Panc1 (cell line): Measurements from ENCODE around the gene PDE1C. TPM values are rescaled to one million over a fixed set of nuclear protein-coding genes. Genes with fewer than 3 reads are reported as not detected.

Source experiments
- ATAC-seq: fragments of 200-7000 bp; cut with Tn5 transposase; 2 replicates; pipeline ENCODE4 v1.9.1; 2020; ENCODE audit warnings: mild to moderate bottlenecking, moderate library complexity
- BruUV-seq: library from RNA; stranded (reverse); fragments of 400-500 nt; replicated peaks from 2 replicates; lab custom pipeline; 2021; lab: Mats Ljungman, UMichigan
- CTCF ChIA-PET: fragments of 300-600 bp; sonication (Branson Sonifier 250); formaldehyde crosslinking; loops from one replicate; lab custom pipeline; 2022; ENCODE audit warnings: antibody characterized with exemption; lab: Charles Lee
- POLR2A ChIA-PET: fragments of 300-600 bp; sonication (Branson Sonifier 250); formaldehyde crosslinking; loops from one replicate; lab custom pipeline; 2022; ENCODE audit warnings: antibody characterized with exemption; lab: Charles Lee
- DNase-seq: peaks from one replicate; pipeline ENCODE4 v3.0.0-alpha.2; 2010; ENCODE audit warnings: low read depth, low spot score
- H3K27ac ChIP-seq: 2 replicates; pipeline ENCODE4 v1.5.1; 2011; ENCODE audit warnings: mild to moderate bottlenecking, low read length, inconsistent platforms
- H3K27me3 ChIP-seq: fragments of 200-500 bp; sonication (Bioruptor generic); 2 replicates; pipeline ENCODE4 v1.6.0; 2014; ENCODE audit warnings: low read length, inconsistent platforms; ENCODE audit not compliant: control insufficient read depth, insufficient read depth
- H3K36me3 ChIP-seq: fragments of 200-500 bp; sonication (Bioruptor generic); 2 replicates; pipeline ENCODE4 v1.5.1; 2014; ENCODE audit warnings: inconsistent platforms, mild to moderate bottlenecking, low read length, moderate library complexity; ENCODE audit not compliant: control insufficient read depth, insufficient read depth
- H3K4me1 ChIP-seq: 2 replicates; pipeline ENCODE4 v1.5.1; 2011; ENCODE audit warnings: inconsistent platforms, mild to moderate bottlenecking, low read length, moderate library complexity; ENCODE audit not compliant: control insufficient read depth, insufficient read depth
- H3K4me3 ChIP-seq, 2 experiments: 2 replicates each; pipeline ENCODE4 v1.5.1; 2011 to 2012; ENCODE audit warnings: low read depth in 2 of 2, low read length in 2 of 2, mild to moderate bottlenecking in 2 of 2, inconsistent platforms in 1 of 2, moderate library complexity in 1 of 2
- H3K9me3 ChIP-seq: fragments of 200-500 bp; sonication (Bioruptor generic); 2 replicates; pipeline ENCODE4 v1.5.1; 2014; ENCODE audit warnings: low read depth, mild to moderate bottlenecking, inconsistent platforms, low read length, moderate library complexity; ENCODE audit not compliant: control insufficient read depth, insufficient read depth
- POLR2AphosphoS5 ChIP-seq: IDR thresholded peaks from 2 replicates; pipeline ENCODE4 v1.6.1; 2012; ENCODE audit warnings: mild to moderate bottlenecking, low read depth, low read length, moderate library complexity
- SIN3A ChIP-seq: IDR thresholded peaks from 2 replicates; pipeline ENCODE4 v1.6.1; 2012; ENCODE audit warnings: low read depth, mild to moderate bottlenecking, low read length, moderate library complexity, borderline replicate concordance; ENCODE audit not compliant: insufficient read depth
- TCF7L2 ChIP-seq: IDR thresholded peaks from 2 replicates; pipeline ENCODE4 v1.6.1; 2011; ENCODE audit warnings: mild to moderate bottlenecking, low read depth, low read length, inconsistent platforms
- in situ Hi-C: cut with HindIII; loops from 2 replicates; pipeline ENCODE4 v1.10.0; 2016; ENCODE audit warnings: low sequenced_read_pairs, low pct_unique_long_range_greater_than_20kb
- intact Hi-C: fragments of 100-400 bp; cut with micrococcal nuclease; formaldehyde crosslinking; loops from one replicate; pipeline ENCODE4 v1.10.0; 2022; ENCODE audit not compliant: unreplicated experiment
- total RNA-seq: library from RNA; stranded (reverse); gene quantifications from one replicate; pipeline ENCODE4 v1.2.1, GENCODE V29; 2021; ENCODE audit not compliant: unreplicated experiment
- TF ChIP-seq, protein P1 (sequence below), 2 experiments: IDR thresholded peaks; 2 replicates each; pipeline ENCODE4 v1.6.1; 2011 to 2012; ENCODE audit warnings: low read depth in 2 of 2, control low read depth in 1 of 2, low read length in 1 of 2, mild to moderate bottlenecking in 1 of 2, moderate library complexity in 1 of 2; ENCODE audit not compliant: insufficient read depth in 1 of 2
- TF ChIP-seq, protein P2 (sequence below): fragments of 450-650 bp; IDR thresholded peaks from 2 replicates; pipeline ENCODE4 v1.5.1; 2017; ENCODE audit warnings: mild to moderate bottlenecking

Gene PDE1C
- total RNA-seq, 1 experiment from 2014 or later = not detected

DNA sequence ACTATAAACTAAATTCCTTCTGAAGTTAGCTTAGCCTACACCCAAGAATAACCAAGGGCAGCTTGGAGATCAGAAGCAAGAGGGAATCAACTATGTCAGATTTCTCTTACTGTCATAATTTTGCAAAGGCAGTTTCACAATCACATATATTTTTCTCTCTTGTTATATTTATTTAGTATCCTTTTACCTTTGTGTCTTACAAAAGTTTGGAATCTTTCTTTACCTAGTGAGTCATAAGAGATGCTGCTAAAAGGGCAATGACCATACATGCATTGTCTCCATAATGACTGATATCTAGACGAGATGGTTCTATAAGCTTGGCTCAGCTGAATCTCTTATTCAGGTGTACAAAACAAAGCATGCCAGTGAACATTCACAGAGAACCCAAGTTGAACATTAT, 322.1 kb downstream of the PDE1C start:
- H3K9me3 ChIP-seq = no peaks in the 10 kb centered on the region
- H3K4me3 ChIP-seq = no peak overlapping the region
- DNase-seq (no peak), ATAC-seq (no peak)
- H3K27ac ChIP-seq = no peak overlapping the region
- peaks cover 7% of the 10 kb centered on the region for H3K27me3 ChIP-seq
- no peaks in the 10 kb centered on the region for H3K4me1 ChIP-seq
- TF ChIP-seq, protein P1, sequence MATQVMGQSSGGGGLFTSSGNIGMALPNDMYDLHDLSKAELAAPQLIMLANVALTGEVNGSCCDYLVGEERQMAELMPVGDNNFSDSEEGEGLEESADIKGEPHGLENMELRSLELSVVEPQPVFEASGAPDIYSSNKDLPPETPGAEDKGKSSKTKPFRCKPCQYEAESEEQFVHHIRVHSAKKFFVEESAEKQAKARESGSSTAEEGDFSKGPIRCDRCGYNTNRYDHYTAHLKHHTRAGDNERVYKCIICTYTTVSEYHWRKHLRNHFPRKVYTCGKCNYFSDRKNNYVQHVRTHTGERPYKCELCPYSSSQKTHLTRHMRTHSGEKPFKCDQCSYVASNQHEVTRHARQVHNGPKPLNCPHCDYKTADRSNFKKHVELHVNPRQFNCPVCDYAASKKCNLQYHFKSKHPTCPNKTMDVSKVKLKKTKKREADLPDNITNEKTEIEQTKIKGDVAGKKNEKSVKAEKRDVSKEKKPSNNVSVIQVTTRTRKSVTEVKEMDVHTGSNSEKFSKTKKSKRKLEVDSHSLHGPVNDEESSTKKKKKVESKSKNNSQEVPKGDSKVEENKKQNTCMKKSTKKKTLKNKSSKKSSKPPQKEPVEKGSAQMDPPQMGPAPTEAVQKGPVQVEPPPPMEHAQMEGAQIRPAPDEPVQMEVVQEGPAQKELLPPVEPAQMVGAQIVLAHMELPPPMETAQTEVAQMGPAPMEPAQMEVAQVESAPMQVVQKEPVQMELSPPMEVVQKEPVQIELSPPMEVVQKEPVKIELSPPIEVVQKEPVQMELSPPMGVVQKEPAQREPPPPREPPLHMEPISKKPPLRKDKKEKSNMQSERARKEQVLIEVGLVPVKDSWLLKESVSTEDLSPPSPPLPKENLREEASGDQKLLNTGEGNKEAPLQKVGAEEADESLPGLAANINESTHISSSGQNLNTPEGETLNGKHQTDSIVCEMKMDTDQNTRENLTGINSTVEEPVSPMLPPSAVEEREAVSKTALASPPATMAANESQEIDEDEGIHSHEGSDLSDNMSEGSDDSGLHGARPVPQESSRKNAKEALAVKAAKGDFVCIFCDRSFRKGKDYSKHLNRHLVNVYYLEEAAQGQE (IDR thresholded peaks at IDR 0.05; ENCODE audit: insufficient read depth in 1 of 2, low read depth in 2 of 2, low read length in 1 of 2) = no peak
- TF ChIP-seq POLR2AphosphoS5 (no peak), TCF7L2 (no peak), SIN3A (no peak)
- TF ChIP-seq, protein P2, sequence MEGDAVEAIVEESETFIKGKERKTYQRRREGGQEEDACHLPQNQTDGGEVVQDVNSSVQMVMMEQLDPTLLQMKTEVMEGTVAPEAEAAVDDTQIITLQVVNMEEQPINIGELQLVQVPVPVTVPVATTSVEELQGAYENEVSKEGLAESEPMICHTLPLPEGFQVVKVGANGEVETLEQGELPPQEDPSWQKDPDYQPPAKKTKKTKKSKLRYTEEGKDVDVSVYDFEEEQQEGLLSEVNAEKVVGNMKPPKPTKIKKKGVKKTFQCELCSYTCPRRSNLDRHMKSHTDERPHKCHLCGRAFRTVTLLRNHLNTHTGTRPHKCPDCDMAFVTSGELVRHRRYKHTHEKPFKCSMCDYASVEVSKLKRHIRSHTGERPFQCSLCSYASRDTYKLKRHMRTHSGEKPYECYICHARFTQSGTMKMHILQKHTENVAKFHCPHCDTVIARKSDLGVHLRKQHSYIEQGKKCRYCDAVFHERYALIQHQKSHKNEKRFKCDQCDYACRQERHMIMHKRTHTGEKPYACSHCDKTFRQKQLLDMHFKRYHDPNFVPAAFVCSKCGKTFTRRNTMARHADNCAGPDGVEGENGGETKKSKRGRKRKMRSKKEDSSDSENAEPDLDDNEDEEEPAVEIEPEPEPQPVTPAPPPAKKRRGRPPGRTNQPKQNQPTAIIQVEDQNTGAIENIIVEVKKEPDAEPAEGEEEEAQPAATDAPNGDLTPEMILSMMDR = no peak
- POLR2A ChIA-PET = no interaction called here
- CTCF ChIA-PET = no interaction called here
- intact Hi-C loops (loop anchor here (10.0 kb wide), 1 partner anchor 597 kb away; no protein-coding TSS in a partner anchor), in situ Hi-C loops (no loop called here)
- BruUV-seq = no TSS peak
- H3K36me3 ChIP-seq = no peaks in the 10 kb centered on the region

DNA sequence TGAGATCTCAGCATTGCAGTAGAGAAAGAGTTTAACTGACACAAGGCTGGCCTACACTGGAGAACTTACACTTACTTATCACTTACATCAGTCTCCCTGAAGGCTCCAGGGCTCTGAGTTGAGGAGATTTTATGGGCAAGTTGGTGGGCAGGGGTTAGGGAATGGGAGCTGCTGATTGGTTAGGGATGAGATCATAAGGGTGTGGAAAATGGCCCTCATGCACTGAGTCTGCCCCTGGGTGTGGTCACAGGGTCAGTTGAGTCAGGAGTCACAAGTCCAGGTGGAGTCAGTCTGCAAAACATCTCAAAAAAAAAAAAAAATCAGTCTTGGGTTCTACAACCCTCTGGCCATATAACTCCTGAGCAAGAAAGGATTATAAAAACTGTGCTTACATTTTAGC, 322.7 kb downstream of the PDE1C start:
- Histone ChIP-seq H3K4me3 (no peak overlapping the region), H3K27ac (no peak overlapping the region), H3K36me3 (no peaks in the 10 kb centered on the region), H3K4me1 (no peaks in the 10 kb centered on the region), H3K27me3 (peaks cover 7% of the 10 kb centered on the region), H3K9me3 (no peaks in the 10 kb centered on the region)
- TF ChIP-seq, protein P2 = no peak
- TF ChIP-seq POLR2AphosphoS5 = no peak
- no peak for TF ChIP-seq TCF7L2
- TF ChIP-seq, protein P1 (IDR thresholded peaks at IDR 0.05; ENCODE audit: insufficient read depth in 1 of 2, low read depth in 2 of 2, low read length in 1 of 2) = no peak
- TF ChIP-seq SIN3A = no peak
- ATAC-seq (no peak), DNase-seq (peak; percentile 5)
- intact Hi-C loops = loop anchor here (10.0 kb wide), 1 partner anchor 597 kb away; no protein-coding TSS in a partner anchor
- in situ Hi-C loops = no loop called here
- no TSS peak for BruUV-seq
- ChIA-PET CTCF (no interaction called here), POLR2A (no interaction called here)
